Stomach (tissue), 4 donors: ENCODE data around the gene CTBP1.

Experiments used
- EP300 ChIP-seq: sonication (generic); formaldehyde crosslinking; IDR thresholded peaks from one replicate; pipeline ENCODE4 v1.6.1; 2017; ENCODE audit warnings: antibody characterized with exemption
- POLR2A ChIP-seq, 4 donors: fragments of 450-650 bp; IDR thresholded peaks; one replicate each; pipeline ENCODE4 v1.6.1; 2016; ENCODE audit warnings: antibody characterized with exemption in 4 of 4, control low read depth in 2 of 4, mild to moderate bottlenecking in 1 of 4, moderate library complexity in 1 of 4
- POLR2AphosphoS5 ChIP-seq, 3 donors: sonication (generic); formaldehyde crosslinking; IDR thresholded peaks; one replicate each; pipeline ENCODE4 v1.6.1; 2016; ENCODE audit warnings: antibody characterized with exemption in 3 of 3
- TF ChIP-seq, protein P1 (sequence below), 7 experiments: fragments of 450-650 bp in 4 of 7; fragments of 200-600 bp in 3 of 7; sonication (generic) in 3 of 7; IDR thresholded peaks; one replicate each; pipeline ENCODE4 v1.5.1; 2016 to 2019; ENCODE audit warnings: antibody characterized with exemption in 7 of 7, control low read depth in 2 of 7, mild to moderate bottlenecking in 1 of 7

DNA sequence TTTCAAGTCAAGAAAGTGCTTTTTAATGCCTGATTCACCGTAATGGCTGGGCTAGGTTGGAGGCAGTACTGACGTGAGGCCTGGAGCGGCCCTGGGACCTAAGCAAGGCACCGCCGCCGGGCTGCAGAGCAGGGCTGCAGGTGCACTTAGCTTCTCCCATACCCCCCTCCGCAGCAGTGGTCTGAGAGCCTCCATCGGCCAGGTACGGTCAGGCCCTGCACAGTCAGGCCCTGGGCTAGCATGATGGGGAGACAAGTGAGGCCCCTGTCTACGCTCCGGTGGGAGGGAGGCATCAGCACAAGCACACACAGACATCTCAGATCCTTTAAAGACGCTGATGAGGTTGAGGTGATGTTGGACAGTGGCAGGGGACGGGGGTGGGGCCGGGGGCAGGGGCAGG, 45.5 kb upstream of the CTBP1 start:
- TF ChIP-seq EP300, result no peak
- no peak for TF ChIP-seq POLR2A (IDR thresholded peaks at IDR 0.05)
- TF ChIP-seq, protein P1, sequence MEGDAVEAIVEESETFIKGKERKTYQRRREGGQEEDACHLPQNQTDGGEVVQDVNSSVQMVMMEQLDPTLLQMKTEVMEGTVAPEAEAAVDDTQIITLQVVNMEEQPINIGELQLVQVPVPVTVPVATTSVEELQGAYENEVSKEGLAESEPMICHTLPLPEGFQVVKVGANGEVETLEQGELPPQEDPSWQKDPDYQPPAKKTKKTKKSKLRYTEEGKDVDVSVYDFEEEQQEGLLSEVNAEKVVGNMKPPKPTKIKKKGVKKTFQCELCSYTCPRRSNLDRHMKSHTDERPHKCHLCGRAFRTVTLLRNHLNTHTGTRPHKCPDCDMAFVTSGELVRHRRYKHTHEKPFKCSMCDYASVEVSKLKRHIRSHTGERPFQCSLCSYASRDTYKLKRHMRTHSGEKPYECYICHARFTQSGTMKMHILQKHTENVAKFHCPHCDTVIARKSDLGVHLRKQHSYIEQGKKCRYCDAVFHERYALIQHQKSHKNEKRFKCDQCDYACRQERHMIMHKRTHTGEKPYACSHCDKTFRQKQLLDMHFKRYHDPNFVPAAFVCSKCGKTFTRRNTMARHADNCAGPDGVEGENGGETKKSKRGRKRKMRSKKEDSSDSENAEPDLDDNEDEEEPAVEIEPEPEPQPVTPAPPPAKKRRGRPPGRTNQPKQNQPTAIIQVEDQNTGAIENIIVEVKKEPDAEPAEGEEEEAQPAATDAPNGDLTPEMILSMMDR (IDR thresholded peaks at IDR 0.05), result no peak
- no peak for TF ChIP-seq POLR2AphosphoS5 (IDR thresholded peaks at IDR 0.05)
